Nucleus accumbens (tissue), 56 donors: ENCODE results near the gene RNF145.

ENCODE experiments used
- DNase-seq, 56 donors: peaks; one replicate each; lab custom pipeline; 2025; lab: John Stamatoyannopoulos, UW

The RNF145 gene

DNA sequence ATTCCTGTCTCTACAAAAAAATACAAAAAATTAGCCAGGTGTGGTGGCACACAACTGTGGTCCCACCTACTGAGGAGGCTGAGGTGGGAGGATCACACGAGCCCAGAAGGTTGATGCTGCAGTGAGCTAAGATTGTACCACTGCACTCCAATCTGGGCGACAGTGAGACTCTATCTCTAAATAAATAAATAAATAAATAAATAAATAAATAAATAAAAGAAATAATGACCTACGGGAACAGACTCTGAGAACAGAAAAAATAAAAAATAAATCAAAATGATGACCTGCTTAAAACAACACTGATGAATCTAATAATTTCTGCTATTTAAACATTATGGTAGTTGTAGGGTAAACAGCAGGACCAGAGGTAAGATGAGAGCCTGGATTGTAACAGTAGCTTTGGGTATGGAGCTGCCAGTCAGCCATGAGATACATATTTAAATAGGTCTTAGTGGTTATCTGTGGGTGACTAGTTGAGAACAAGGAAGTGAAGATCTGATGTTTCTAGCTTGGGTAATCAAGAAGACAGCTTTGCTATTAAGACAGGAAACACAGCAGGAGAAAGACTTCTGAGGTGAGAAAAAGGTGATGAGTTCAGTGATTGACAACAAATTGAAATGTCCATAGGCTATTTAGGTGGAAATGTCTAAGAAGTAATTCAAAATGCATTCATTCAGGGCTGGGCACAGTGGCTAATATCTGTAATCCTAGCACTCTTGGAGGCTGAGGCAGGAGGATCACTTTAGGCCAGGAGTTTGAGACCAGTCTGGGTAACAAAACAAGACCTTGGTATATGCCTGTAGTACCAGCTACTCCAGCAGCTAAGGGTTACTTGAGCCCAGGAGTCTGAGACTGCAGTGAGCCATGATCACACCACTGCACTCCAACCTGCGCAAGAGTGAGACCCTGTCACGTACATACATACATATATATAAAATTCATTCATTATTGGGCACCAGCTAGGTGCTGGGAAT is 11.0 kb downstream of the RNF145 start:
- no peak for DNase-seq

GRCh38 chr5:159195775-159196174 is 13.6 kb downstream of the RNF145 start:
- no peak for DNase-seq

GRCh38 chr5:159190170-159190569 is 19.2 kb downstream of the RNF145 start:
- DNase-seq: no peak

- no peak for DNase-seq
Observed at GRCh38 chr5:159189310-159189709, 20.0 kb downstream of the RNF145 start.

GRCh38 chr5:159187719-159188118 is 21.6 kb downstream of the RNF145 start:
- DNase-seq: no peak

DNA sequence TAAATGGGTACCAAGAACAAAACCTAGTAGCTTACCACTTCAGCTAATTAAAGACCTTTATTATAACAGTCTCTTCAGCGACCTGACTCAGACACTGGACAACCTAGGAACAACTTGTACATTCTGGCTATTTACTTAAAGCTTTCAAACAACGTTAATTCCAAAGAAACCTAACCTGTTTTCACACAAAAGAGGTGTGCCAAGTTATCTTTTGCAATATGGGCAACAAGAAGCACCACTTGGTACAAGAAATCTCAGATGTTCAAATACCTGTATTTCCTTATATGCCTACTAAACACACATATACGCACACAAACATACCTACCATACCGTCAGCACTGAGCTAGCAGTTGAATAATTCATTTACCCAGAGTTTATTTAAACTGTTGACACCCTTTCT is 23.0 kb downstream of the RNF145 start:
- no peak for DNase-seq

GRCh38 chr5:159185773-159186172 is 23.6 kb downstream of the RNF145 start:
- DNase-seq: no peak

DNA sequence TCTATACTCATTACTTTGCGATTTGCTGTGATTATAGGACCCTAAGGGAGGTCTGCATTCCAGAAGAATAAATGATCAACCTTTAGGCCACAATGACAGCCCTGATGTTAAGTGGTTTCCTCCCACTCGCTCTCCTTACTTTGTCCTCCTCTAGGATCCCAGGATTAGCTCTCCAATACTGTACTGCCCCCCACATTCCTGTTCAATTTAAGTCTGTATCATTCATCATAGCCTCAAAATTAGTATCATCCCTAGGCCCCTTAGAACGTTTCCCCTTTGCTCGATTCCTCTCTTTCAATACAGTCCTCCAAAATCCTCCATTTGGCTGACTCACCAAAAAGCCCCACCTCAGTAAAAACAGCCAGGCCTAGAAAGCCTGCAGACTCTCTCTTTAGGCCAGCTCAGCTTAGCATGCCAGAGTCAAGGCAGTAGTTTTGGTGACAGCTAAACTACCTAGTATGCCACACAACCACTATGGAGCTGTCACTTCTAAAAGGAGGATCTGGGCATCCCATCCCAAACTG is 24.4 kb downstream of the RNF145 start:
- DNase-seq: no peak

GRCh38 chr5:159184236-159184635 is 25.1 kb downstream of the RNF145 start:
- no peak for DNase-seq

DNA sequence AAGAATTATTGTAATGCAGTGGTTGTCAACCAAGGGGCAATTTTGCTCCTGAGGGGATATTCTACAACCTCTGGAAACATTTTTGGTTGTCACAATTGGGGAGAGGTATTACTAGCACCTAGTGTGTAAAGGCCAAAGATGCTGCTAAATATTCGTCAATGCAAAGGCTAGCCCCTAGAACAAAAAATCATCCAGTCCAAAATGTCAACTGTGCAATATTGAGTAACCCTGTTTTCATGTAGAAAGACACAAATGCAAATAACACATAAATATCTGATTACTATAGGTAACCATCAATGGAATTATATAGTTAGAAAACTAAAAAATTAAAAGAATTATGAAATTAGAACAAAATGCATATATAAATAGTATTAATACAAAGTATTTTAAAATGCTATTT is 26.1 kb downstream of the RNF145 start:
- no peak for DNase-seq

DNA sequence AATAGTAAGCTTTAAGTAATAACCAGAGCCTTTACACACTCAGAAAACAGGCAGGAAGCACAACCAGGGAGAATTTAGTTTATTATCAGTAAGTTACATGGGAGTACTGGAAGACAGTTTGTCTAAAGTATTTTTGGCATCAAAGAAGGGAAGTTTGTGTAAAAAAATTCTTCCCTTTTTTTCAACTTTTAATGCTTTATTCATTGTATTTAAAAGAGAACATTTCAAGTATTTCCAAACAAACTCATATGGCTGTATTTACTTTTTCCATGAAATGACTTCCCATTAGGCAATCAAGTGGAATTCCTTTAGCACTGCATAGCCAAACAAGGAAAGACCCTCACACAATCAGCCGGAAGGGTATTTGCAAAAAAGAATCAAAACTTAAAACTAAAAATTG is 26.7 kb downstream of the RNF145 start:
- no peak for DNase-seq

DNA sequence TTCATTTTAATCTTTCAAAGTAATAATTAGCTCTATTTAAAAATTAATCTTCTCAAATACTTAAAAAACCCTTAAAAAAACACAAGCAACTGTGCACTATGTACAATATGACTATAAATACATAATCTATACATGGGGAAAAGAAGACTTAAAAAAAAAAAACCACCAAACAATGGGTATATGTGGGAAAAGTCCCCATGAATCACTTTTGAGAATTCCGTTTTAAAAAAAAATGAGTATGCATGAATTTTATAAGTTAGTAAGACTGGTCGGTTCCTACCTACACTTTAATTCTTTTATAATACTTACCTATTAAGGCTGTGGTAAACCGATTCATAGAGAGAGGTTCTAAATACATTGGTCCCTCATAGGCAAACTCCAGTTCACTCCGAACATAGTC is 27.7 kb downstream of the RNF145 start:
- no peak for DNase-seq

GRCh38 chr5:159181152-159181551 is 28.2 kb downstream of the RNF145 start:
- no peak for DNase-seq

DNA sequence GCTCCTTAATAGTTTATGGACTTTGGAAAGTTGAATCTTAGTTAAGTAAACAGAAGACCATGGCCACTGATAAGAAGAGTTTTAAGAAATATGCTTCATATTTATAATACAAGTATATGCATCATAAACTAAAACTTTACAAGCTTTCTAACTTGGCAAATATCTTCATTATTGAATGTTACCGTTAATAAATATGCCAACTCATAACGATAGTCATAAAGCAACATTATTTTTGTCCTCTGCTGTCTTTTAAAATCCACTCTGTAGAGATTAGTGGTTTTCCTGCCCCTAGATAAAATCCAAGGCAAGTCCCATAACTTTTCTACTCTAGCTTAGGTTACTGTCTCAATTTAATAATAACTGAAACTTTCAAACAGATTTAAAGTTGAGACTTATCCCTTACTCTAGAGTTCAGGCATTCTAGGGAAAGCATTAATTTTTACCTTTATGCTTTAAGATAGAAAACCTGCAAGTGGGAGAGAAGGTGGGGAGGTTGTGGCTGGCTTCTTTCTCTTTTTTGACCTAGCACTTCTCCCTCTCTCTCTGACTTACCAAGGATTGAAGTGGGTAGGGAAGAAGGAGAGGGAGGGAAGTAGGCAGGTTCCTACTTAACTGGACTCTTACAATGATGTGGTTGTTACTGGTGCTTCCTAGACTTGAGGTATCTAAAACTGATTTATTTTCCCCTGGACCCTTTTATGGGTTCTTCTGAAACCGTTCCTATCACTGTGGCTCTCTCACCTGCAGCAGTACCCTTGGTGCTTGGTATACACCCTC is 29.6 kb downstream of the RNF145 start:
- DNase-seq: no peak

GRCh38 chr5:159178978-159179377 is 30.4 kb downstream of the RNF145 start:
- no peak for DNase-seq

GRCh38 chr5:159175547-159175946 is 33.8 kb downstream of the RNF145 start:
- DNase-seq: no peak

DNA sequence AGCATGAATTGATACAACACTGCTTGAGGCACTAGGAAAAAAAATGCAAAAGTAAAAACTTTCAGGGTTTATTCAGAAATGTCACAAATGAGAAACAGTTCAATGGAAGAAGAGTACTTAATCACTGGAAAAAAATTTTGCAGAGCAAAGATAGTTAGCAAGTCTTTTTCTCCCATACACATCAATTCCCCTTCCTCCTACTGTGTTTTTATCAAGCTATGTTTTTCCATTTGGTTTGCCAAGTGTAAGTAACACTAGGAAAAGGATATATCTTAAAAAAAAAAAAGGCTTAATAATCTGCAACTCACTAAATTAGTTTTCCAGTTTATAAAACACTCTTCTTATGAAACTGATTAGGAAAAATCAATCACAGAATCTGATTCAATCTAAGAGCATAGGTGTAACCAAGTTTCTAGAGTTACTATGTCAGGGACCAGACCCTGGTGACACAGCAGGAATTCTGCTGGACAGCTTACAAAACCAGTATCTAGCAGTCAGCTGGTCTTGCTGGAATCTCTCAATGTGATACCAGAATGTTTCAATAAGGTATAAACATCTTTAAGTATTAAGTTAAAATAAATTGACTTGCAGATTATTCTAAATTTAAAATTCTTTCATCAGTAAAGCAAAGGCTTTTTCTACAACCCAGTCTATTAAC is 34.7 kb downstream of the RNF145 start:
- no peak for DNase-seq

DNA sequence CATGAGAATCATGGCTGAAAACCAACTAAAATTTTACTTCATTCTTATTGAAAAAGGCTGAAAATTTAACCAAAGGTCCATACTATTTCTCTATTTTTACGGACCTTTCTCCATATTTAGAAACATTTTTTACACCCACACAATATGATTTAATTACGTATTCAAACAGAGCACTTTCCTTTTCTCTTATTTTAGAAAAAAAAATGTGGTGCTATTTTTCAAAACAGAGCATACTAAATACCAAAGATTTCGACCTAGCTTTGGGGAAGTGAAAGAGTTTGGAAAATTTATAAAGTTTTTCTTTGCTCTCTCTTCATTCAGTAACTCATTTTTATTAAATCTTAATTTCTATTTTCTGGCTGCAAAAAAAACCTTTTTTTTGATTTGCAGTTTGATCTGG is 38.1 kb downstream of the RNF145 start:
- no peak for DNase-seq

DNA sequence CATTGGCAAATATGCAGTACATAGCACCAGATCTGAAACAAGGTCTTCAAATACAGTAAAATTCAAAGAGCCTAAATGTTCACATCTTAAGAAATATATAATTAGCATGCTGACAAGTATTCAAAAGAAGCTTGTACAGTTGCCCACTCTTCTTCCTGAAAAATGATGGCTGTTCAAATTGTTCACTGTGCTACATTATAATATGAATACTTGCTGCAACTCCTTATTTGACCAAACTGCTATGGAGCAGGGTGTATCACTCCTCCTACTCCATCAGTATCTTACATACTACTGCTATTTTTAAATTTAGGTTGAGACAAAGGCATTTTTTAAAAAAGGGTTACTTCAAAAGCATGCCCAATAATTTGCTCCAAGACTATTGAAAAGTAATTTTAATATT is 39.3 kb downstream of the RNF145 start:
- peak in 2 of 56 donors; percentile 18 to 20 for DNase-seq

GRCh38 chr5:159166416-159166815 is 42.9 kb downstream of the RNF145 start:
- DNase-seq: no peak

DNA sequence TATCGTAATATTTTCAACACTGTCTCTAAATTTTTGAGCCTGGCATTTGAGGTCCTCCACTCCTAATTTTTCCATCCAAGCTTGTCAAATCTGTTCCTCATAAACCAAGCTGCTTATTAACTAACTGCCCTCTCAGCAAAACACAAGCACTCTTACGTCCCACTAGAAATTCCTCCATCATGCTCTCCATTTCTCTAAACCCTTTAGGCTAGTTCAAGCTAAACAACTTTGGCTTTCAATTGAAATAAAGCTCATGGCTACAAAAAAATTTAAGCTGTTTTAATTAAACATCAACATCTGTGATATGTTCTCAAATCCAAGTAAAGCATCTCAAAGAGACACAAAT is 45.7 kb downstream of the RNF145 start:
- DNase-seq: no peak
